H9 (cell line): ENCODE data around the gene LYSET. TPM values are rescaled to one million over a fixed set of nuclear protein-coding genes. Genes with fewer than 3 reads are reported as not detected.

ENCODE experiments used
- DNase-seq: peaks from one replicate; pipeline ENCODE4 v3.0.0-alpha.2; 2017
- H2AFZ ChIP-seq: one replicate; pipeline ENCODE4 v1.6.1; 2013; ENCODE audit warnings: mild to moderate bottlenecking, low read length, control low read depth, moderate library complexity
- H2AK5ac ChIP-seq: 2 replicates; pipeline ENCODE4 v1.6.1; 2013; ENCODE audit warnings: low read length, control low read depth, mixed read lengths; ENCODE audit not compliant: insufficient read length
- H2BK120ac ChIP-seq: one replicate; pipeline ENCODE4 v1.6.1; 2013; ENCODE audit warnings: low read depth, mild to moderate bottlenecking, low read length, control low read depth, inconsistent platforms; ENCODE audit not compliant: poor library complexity, severe bottlenecking
- H2BK12ac ChIP-seq: 2 replicates; pipeline ENCODE4 v1.6.1; 2013; ENCODE audit warnings: low read length, control low read depth, mixed read lengths, low read depth; ENCODE audit not compliant: insufficient read length
- H2BK15ac ChIP-seq: 2 replicates; pipeline ENCODE4 v1.6.1; 2013; ENCODE audit warnings: low read depth, low read length, control low read depth
- H2BK20ac ChIP-seq: one replicate; pipeline ENCODE4 v1.6.1; 2013; ENCODE audit warnings: low read depth, mild to moderate bottlenecking, low read length, control low read depth, inconsistent platforms; ENCODE audit not compliant: poor library complexity, severe bottlenecking
- H2BK5ac ChIP-seq: 2 replicates; pipeline ENCODE4 v1.6.1; 2013; ENCODE audit warnings: low read length, control low read depth, mixed read lengths; ENCODE audit not compliant: insufficient read length
- H3K14ac ChIP-seq: 2 replicates; pipeline ENCODE4 v1.6.1; 2013; ENCODE audit warnings: low read length, control low read depth; ENCODE audit not compliant: insufficient read depth
- H3K18ac ChIP-seq: 2 replicates; pipeline ENCODE4 v1.6.1; 2013; ENCODE audit warnings: low read depth, mild to moderate bottlenecking, mixed read lengths, low read length, control low read depth; ENCODE audit not compliant: insufficient read length
- H3K23ac ChIP-seq: 2 replicates; pipeline ENCODE4 v1.6.1; 2013; ENCODE audit warnings: low read length, control low read depth, mixed read lengths, low read depth; ENCODE audit not compliant: insufficient read length
- H3K23me2 ChIP-seq: 2 replicates; pipeline ENCODE4 v1.6.1; 2013; ENCODE audit warnings: low read depth, mild to moderate bottlenecking, mixed read lengths, low read length, control low read depth; ENCODE audit not compliant: insufficient read length, poor library complexity, severe bottlenecking
- H3K27ac ChIP-seq: 2 replicates; pipeline ENCODE4 v1.5.1; 2013; ENCODE audit warnings: low read length, control low read depth, mixed read lengths, low read depth; ENCODE audit not compliant: insufficient read length
- H3K27me3 ChIP-seq: 2 replicates; pipeline ENCODE4 v1.6.1; 2013; ENCODE audit warnings: low read length, control low read depth, inconsistent platforms; ENCODE audit not compliant: insufficient read depth
- H3K4ac ChIP-seq: 2 replicates; pipeline ENCODE4 v1.6.1; 2013; ENCODE audit warnings: low read depth, mild to moderate bottlenecking, control low read depth, inconsistent platforms, low read length, moderate library complexity
- H3K4me1 ChIP-seq: 2 replicates; pipeline ENCODE4 v1.6.1; 2013; ENCODE audit warnings: low read length, control low read depth, inconsistent platforms; ENCODE audit not compliant: insufficient read depth
- H3K4me2 ChIP-seq: 2 replicates; pipeline ENCODE4 v1.6.1; 2013; ENCODE audit warnings: low read length, control low read depth, mixed read lengths; ENCODE audit not compliant: insufficient read length, insufficient read depth
- H3K56ac ChIP-seq: 2 replicates; pipeline ENCODE4 v1.6.1; 2013; ENCODE audit warnings: low read depth, mild to moderate bottlenecking, mixed read lengths, low read length, control low read depth; ENCODE audit not compliant: insufficient read length
- H3K79me1 ChIP-seq: 2 replicates; pipeline ENCODE4 v1.6.1; 2013; ENCODE audit warnings: low read depth, mild to moderate bottlenecking, moderate library complexity, low read length, control low read depth, inconsistent platforms; ENCODE audit not compliant: insufficient read depth, poor library complexity, severe bottlenecking
- H3K79me2 ChIP-seq: 2 replicates; pipeline ENCODE4 v1.6.1; 2013; ENCODE audit warnings: low read length, control low read depth, inconsistent platforms; ENCODE audit not compliant: insufficient read depth
- H3K9ac ChIP-seq: 2 replicates; pipeline ENCODE4 v1.6.1; 2013; ENCODE audit warnings: low read length, control low read depth, mixed read lengths; ENCODE audit not compliant: insufficient read length; ENCODE audit errors: extremely low read depth
- H3K9me3 ChIP-seq: one replicate; pipeline ENCODE4 v1.6.1; 2013; ENCODE audit warnings: low read depth, low read length, inconsistent platforms; ENCODE audit not compliant: control insufficient read depth
- H3T11ph ChIP-seq: one replicate; pipeline ENCODE4 v1.6.1; 2013; ENCODE audit warnings: mild to moderate bottlenecking, low read length, control low read depth, inconsistent platforms
- H4K20me1 ChIP-seq: one replicate; pipeline ENCODE4 v1.6.1; 2013; ENCODE audit not compliant: control insufficient read depth, insufficient read length, insufficient read depth
- H4K5ac ChIP-seq: 2 replicates; pipeline ENCODE4 v1.6.1; 2013; ENCODE audit warnings: low read depth, mild to moderate bottlenecking, mixed read lengths, low read length, control low read depth; ENCODE audit not compliant: insufficient read length
- H4K8ac ChIP-seq: replicated peaks from 2 replicates; pipeline ENCODE4 v1.6.1; 2013; ENCODE audit warnings: low read length, control low read depth, mixed read lengths, low read depth; ENCODE audit not compliant: insufficient read length
- H4K91ac ChIP-seq: 2 replicates; pipeline ENCODE4 v1.6.1; 2013; ENCODE audit warnings: low read depth, mild to moderate bottlenecking, moderate library complexity, mixed read lengths, low read length, control low read depth; ENCODE audit not compliant: insufficient read length
- H3K27ac Mint-ChIP-seq, 3 experiments: 2 replicates in 2 of 3; 3 replicates in 1 of 3; pipeline ENCODE4 v1.8.0; 2020 to 2021; ENCODE audit warnings: mixed read lengths in 3 of 3, mild to moderate bottlenecking in 1 of 3, moderate library complexity in 1 of 3
- H3K27me3 Mint-ChIP-seq: 2 replicates; pipeline ENCODE4 v1.8.0; 2021; ENCODE audit warnings: low read depth, mild to moderate bottlenecking, moderate library complexity, mixed read lengths
- H3K36me3 Mint-ChIP-seq, 3 experiments: 2 replicates in 2 of 3; 3 replicates in 1 of 3; pipeline ENCODE4 v1.8.0; 2020 to 2021; ENCODE audit warnings: low read depth in 3 of 3, mixed read lengths in 3 of 3; ENCODE audit not compliant: insufficient read depth in 1 of 3
- H3K4me1 Mint-ChIP-seq, 2 experiments: 2 replicates each; pipeline ENCODE4 v1.8.0; 2020; ENCODE audit warnings: mixed read lengths in 2 of 2
- H3K4me3 Mint-ChIP-seq, 2 experiments: 2 replicates in 1 of 2; 3 replicates in 1 of 2; pipeline ENCODE4 v1.8.0; 2020 to 2021; ENCODE audit warnings: mild to moderate bottlenecking in 2 of 2, mixed read lengths in 2 of 2, moderate library complexity in 1 of 2
- H3K9me3 Mint-ChIP-seq, 2 experiments: 2 replicates in 1 of 2; 3 replicates in 1 of 2; pipeline ENCODE4 v1.8.0; 2020; ENCODE audit warnings: mild to moderate bottlenecking in 2 of 2, mixed read lengths in 2 of 2, moderate library complexity in 1 of 2
- CTCF ChIP-seq: fragments of 200-600 bp; sonication (generic); conservative IDR thresholded peaks from 3 replicates; pipeline ENCODE4 v1.8.0; 2021; ENCODE audit warnings: antibody characterized with exemption, mild to moderate bottlenecking
- WGBS: extraction: QIAGEN DNeasy Blood & Tissue Kit; methylation state at CpG from one replicate; pipeline ENCODE4 v1.1.7; 2013; ENCODE audit warnings: missing lambda C conversion rate, low lambda C conversion rate, mixed read lengths; ENCODE audit not compliant: insufficient read length; ENCODE audit errors: extremely low coverage; 5-methylcytosine and 5-hydroxymethylcytosine counted together
- total RNA-seq: library from RNA; stranded (reverse); gene quantifications from 2 replicates; pipeline ENCODE4 v1.2.1, GENCODE V29; 2021

Gene LYSET
- total RNA-seq, 1 experiment from 2014 or later: 26.1 TPM

- no peak overlapping the region for H3T11ph ChIP-seq
- H3K23me2 ChIP-seq: no peaks in the 10 kb centered on the region
- no peaks in the 10 kb centered on the region for H3K79me2 ChIP-seq
- Mint-ChIP-seq H3K4me1 (no peaks in the 10 kb centered on the region), H3K27me3 (no peaks in the 10 kb centered on the region), H3K4me3 (no peak overlapping the region), H3K27ac (no peak overlapping the region), H3K36me3 (peaks cover 9 to 62% (median 50%) of the 10 kb centered on the region in 3 experiments; a peak in 6 of 7 replicates), H3K9me3 (no peaks in the 10 kb centered on the region)
- H3K9me3 ChIP-seq: no peaks in the 10 kb centered on the region
- no peak overlapping the region for H3K14ac ChIP-seq
- no peak overlapping the region for H4K5ac ChIP-seq
- no peak for TF ChIP-seq CTCF
- DNase-seq: no peak
- no CpG with 5 or more reads among the region's 2 CpGs for whole genome bisulfite sequencing
- H2BK120ac ChIP-seq: no peak overlapping the region
- no peak overlapping the region for H2BK15ac ChIP-seq
- no peak overlapping the region for H3K27ac ChIP-seq
- H3K4me2 ChIP-seq: no peak overlapping the region
- no peaks in the 10 kb centered on the region for H4K20me1 ChIP-seq
- H2AFZ ChIP-seq: no peak overlapping the region
- H3K23ac ChIP-seq: no peak overlapping the region
- H3K18ac ChIP-seq: no peak overlapping the region
- no peak overlapping the region for H2BK20ac ChIP-seq
- no peaks in the 10 kb centered on the region for H3K27me3 ChIP-seq
- H3K79me1 ChIP-seq: no peaks in the 10 kb centered on the region
- no peak overlapping the region for H2AK5ac ChIP-seq
- H4K91ac ChIP-seq: no peak overlapping the region
- no peak overlapping the region for H3K4ac ChIP-seq
- no peak overlapping the region for H4K8ac ChIP-seq
- no peak overlapping the region for H3K56ac ChIP-seq
- no peak overlapping the region for H2BK5ac ChIP-seq
- no peak overlapping the region for H2BK12ac ChIP-seq
- no peaks in the 10 kb centered on the region for H3K4me1 ChIP-seq
- H3K9ac ChIP-seq: no peak overlapping the region
Observed at GRCh38 chr14:93214598-93214997, 29.5 kb downstream of the LYSET start.
